ENCODE measurements around the gene MEDAG.

GRCh38 chr13:30943881-30944280 lies 37.8 kb downstream of the MEDAG start:
- TF ChIP-seq CTCF (IDR thresholded peaks at IDR 0.05; ENCODE audit: low read depth, low read length) (no peak), POLR2A (IDR thresholded peaks at IDR 0.05; ENCODE audit: extremely low read depth, insufficient read length) (no peak), MYC (IDR thresholded peaks at IDR 0.05; ENCODE audit: low read depth, low read length) (no peak)
- TF ChIP-seq, protein P1, sequence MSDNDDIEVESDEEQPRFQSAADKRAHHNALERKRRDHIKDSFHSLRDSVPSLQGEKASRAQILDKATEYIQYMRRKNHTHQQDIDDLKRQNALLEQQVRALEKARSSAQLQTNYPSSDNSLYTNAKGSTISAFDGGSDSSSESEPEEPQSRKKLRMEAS (IDR thresholded peaks at IDR 0.05; ENCODE audit: low read depth, low read length) = no peak
